Suppressor macrophage treated with lipopolysaccharide for 1 hour (primary cell): Measurements from ENCODE around the gene PCYT1A.
"Not testable (repeated sequence)": the region's sequence is repeated elsewhere in the genome, so short reads cannot be mapped to it uniquely, and the experiment has no call there.

ENCODE experiments used
- DNase-seq, 3 donors: peaks; one replicate each; pipeline ENCODE4 v3.0.0-alpha.2; 2020 to 2022

Gene PCYT1A

GRCh38 chr3:196210673-196211556, 76.6 kb downstream of the PCYT1A start, which contains the start of gene ZDHHC19:
Gene ZDHHC19 (minus strand): TSS chr3:196211400. CDS start chr3:196211315, 85 bp downstream.
- DNase-seq: no peak

- DNase-seq: not testable (repeated sequence)
These were observed 77.4 kb downstream of the PCYT1A start for GRCh38 chr3:196209944-196210672.

- DNase-seq: no peak
These were observed 78.4 kb downstream of the PCYT1A start for GRCh38 chr3:196208942-196209695.

- DNase-seq: peak; percentile 44 to 83 (median 76)
These were observed 79.5 kb downstream of the PCYT1A start for GRCh38 chr3:196207833-196208607.

- DNase-seq: peak; percentile 31 to 78 (median 41)
These were observed 80.2 kb downstream of the PCYT1A start for GRCh38 chr3:196207159-196207832.

GRCh38 chr3:196205442-196206205, 81.9 kb downstream of the PCYT1A start:
- DNase-seq: not testable (repeated sequence)

DNA sequence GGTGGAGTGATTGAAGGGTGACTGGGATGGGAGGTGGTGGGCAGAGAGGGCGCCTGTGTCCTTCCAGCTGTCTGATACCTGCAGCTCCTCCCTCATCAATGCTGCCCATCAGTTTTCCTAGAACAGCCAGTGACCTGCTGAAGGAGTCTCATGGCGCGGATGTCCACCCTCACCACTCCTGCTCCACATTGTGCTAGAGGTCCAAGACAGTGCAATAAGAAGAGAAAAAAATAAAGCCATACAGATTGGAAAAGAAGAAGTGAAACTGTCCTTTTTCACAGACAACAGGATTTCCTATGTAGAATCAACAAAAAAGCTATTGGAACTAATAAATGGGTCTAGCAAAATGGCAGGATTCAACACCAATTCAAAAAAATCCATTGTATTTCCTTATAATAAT, 83.7 kb downstream of the PCYT1A start:
- peak in 2 of 3 donors; percentile 66 to 68 for DNase-seq

DNA sequence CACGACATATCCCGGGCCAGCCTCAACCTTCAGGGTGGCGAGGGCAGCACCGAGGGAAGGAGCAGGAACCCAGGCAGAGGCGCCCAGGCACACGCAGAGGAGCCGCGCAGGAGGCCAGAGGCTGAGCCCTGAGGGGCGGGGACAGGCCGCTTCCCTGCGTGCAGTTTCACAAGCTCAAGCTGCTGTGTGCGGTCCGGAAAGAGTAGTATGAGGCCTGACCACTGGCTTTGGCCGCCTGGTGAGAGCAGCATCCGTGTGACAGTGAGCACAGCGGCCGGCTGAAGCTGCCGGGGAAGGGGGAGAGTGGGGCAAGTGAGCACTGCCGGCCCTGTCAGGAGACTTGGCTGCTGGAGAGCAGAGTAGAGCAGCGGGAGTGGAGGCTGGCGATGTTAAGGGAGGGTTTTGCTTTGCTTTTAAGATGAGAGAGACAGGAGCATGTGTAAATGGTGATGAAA, 85.0 kb downstream of the PCYT1A start:
- DNase-seq: peak; percentile 84 to 87 (median 85)

DNA sequence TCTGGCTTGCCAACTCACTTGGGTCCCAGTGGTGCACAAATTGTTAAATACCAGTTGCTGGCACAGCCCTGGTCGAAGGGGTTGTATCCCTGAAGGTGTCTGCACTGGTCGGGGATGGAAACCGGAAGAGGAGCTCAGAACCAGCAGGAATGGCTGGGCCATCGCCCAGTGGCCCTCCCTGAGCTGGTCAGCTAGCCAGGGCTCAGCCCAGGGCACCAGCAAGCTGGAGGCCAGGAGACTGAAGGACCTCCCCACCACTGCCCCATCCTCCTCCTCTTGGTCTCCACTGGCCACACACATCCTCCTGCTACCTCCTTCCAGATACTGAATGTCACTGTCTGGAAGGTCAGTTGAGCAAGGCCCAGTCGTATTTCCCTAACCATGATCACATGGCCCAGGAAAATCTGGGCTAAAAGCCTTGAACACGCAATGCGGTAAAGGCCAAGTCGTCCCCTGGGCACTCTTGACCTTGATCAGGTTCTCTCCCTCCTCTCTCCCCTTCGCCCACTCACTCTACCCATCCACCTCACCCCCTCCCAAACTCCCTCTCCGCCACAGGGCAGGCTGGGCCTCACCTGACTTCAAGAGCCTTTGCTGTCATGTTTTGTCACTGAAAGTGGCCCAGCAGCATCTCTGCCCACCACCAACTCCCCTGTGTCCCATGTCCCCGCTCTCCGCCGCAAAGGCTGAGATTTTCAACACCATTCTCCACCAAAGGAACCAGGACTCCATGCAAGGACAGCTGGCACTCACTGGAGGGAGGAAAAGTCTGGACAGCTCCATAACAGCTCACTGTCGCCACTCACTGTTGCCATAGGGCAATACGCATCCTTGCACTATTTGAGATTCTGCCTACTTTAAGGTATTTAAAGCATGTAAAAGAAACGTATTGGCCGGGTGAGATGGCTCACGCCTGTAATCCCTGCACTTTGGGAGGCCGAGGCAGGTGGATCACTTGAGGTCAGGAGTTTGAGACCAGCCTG, 88.5 kb downstream of the PCYT1A start:
- DNase-seq: peak in 1 of 3 donors; percentile 21

- no peak for DNase-seq
These were observed 89.3 kb downstream of the PCYT1A start for GRCh38 chr3:196198081-196198675.

- no peak for DNase-seq
These were observed 90.0 kb downstream of the PCYT1A start for GRCh38 chr3:196197524-196197923.

- no peak for DNase-seq
These were observed 91.8 kb downstream of the PCYT1A start for GRCh38 chr3:196195664-196196265.

GRCh38 chr3:196194542-196194915, 93.0 kb downstream of the PCYT1A start:
- no peak for DNase-seq

DNA sequence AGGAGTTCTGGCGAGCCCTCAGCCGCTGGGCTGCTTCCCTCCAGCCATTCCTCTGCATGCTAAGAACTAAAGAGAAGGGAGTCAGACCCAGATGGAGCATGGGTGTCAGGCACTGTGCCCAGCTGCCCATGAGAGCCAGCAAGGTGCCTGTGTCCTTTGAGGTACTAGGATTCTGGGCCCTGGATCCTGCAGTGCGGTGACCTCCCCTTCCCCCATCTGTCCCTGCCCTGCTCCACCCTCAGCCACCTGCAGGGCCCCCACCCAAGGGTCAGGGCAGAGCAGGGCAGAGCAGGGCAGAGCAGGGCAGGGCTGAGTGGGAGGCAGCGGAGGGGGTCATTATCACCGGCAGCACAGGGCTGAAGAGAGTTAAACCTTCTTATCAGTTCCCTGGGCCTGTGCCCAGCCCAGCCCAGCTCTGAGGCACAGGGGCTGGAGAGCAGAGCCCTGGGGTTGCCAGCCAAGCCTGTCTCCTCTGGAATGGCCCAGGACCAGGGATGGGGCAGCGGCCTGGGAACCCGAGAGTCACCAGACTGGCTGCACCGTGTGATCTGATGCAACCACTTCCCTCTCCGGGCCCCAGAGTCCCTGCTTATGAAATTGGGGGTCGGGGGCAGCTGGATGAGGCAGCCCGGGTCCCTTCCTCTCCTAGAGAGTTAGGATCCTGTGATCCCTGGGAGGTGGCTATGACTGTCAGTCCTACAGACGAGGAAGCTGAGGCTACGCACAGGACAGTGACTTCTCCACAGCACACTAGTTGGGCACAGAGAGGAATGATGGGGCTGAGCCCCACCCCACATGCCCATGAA, 93.6 kb downstream of the PCYT1A start:
- peak; percentile 71 to 92 (median 82) for DNase-seq

DNA sequence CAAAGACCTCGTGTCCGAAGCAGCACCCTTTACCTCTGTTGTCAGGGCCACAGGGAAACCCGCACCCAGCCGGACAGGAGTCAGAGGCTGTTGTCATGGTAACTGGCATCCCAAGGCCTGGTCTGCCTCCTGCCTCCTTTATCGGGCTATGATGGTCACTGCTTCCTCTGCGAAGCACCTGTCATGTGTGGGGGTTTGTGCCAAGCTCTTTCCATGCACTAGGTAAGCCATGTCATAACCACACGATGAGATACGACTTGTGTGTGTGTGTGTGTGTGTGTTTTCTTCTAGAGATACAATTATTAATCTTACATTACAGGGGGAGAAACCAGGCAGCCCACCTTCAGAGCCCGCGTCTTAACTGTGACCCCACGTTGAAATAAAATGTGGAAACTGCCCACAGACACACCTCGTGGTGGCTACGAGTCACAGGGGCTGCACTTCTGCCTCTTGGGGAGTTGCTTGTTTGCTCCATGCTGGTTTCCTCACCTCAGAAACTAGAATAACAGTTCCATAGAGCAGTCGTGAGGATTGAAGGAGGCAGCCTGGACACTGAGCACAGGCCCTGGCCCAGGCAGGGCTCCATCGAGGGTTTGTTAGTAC, 94.3 kb downstream of the PCYT1A start:
- peak; percentile 41 to 61 (median 56) for DNase-seq

GRCh38 chr3:196192524-196193051, 94.9 kb downstream of the PCYT1A start:
- peak; percentile 32 to 44 (median 39) for DNase-seq

DNA sequence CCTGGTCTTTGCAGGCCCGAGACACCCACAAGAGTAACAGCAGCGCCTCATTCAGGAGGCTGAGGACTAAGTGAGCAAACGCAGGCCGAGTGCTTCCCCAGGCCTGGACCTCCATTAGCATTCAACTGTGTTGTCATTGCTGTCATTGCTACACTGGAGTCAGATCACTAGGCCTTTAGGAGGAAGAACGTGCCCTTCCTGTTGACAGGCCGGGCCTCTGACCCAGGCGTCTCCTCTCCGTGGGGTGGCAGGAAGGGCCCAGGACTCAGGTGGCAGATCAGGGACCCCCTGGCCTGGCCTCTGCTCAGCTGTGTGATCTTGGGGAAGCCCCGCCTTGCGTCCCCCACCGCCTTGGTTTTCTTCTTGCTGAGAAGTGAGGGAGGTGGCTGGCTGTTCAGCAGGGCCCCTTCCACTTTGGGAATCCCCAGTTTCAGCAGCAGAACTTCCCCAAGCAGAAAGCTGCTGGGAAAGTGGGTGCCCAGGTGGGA, 95.4 kb downstream of the PCYT1A start:
- DNase-seq: peak; percentile 85 to 89 (median 86)
